SK-N-MC (cell line): ENCODE data around the gene BBS1.
"Not testable (repeated sequence)": the region's sequence is repeated elsewhere in the genome, so short reads cannot be mapped to it uniquely, and the experiment has no call there.

Source experiments
- DNase-seq: peaks from one replicate; pipeline ENCODE4 v3.0.0-alpha.2; 2011; ENCODE audit warnings: low read depth, low spot score
- H3K27ac ChIP-seq: fragments of 200-600 bp; sonication (generic); 2 replicates; pipeline ENCODE4 v1.5.1; 2016; ENCODE audit warnings: mixed run types
- H3K36me3 ChIP-seq: fragments of 200-600 bp; sonication (generic); 2 replicates; pipeline ENCODE4 v1.6.1; 2017; ENCODE audit warnings: antibody characterized with exemption, low read length, mixed read lengths; ENCODE audit not compliant: insufficient read depth
- H3K4me3 ChIP-seq: fragments of 200-600 bp; sonication (generic); 2 replicates; pipeline ENCODE4 v1.5.1; 2016
- H3K9ac ChIP-seq: fragments of 200-600 bp; sonication (generic); 2 replicates; pipeline ENCODE4 v1.8.0; 2017; ENCODE audit warnings: mixed run types, mixed read lengths; ENCODE audit not compliant: insufficient read length
- H3K9me3 ChIP-seq: fragments of 200-600 bp; sonication (generic); 2 replicates; pipeline ENCODE4 v1.6.1; 2017; ENCODE audit warnings: low read depth, mild to moderate bottlenecking, antibody characterized with exemption, low read length, moderate library complexity, mixed read lengths
- EZH2 ChIP-seq: fragments of 200-600 bp; sonication (generic); IDR thresholded peaks from one replicate; pipeline ENCODE4 v1.6.1; 2017; ENCODE audit warnings: antibody characterized with exemption
- FOXP2 ChIP-seq: optimal IDR thresholded peaks from 2 replicates; pipeline ENCODE3; 2011; ENCODE audit warnings: mild to moderate bottlenecking, moderate library complexity; ENCODE audit not compliant: insufficient read depth; ENCODE audit errors: extremely low read length, control extremely low read depth
- POLR2AphosphoS5 ChIP-seq: IDR thresholded peaks from 2 replicates; pipeline ENCODE4 v1.6.1; 2012; ENCODE audit warnings: mild to moderate bottlenecking, low read depth, low read length, borderline replicate concordance

Gene BBS1

GRCh38 chr11:66510271-66510989 lies at the start of gene BBS1:
Gene BBS1, plus strand, starts transcription at chr11:66510635. Its CDS starts 25 bp downstream, at chr11:66510660.
- no peaks in the 10 kb centered on the region for H3K9me3 ChIP-seq
- no peak for DNase-seq
- TF ChIP-seq POLR2AphosphoS5 (peak; percentile 86), FOXP2 (peak; percentile 65), EZH2 (no peak)
- peak within 1 kb of the TSS; percentile 62; the same call in 1 of the 2 replicates for H3K27ac ChIP-seq
- H3K9ac ChIP-seq: peak within 1 kb of the TSS; percentile 63
- peak within 1 kb of the TSS; percentile 81 for H3K4me3 ChIP-seq
- H3K36me3 ChIP-seq: peaks cover 4% of the 10 kb centered on the region; the same call in 1 of the 2 replicates

- H3K9ac ChIP-seq: no peak overlapping the region
- no peak overlapping the region for H3K27ac ChIP-seq
- DNase-seq: no peak
- no peaks in the 10 kb centered on the region for H3K9me3 ChIP-seq
- H3K36me3 ChIP-seq: no peaks in the 10 kb centered on the region
- no peak for TF ChIP-seq EZH2
- no peak for TF ChIP-seq POLR2AphosphoS5
- no peak for TF ChIP-seq FOXP2
- H3K4me3 ChIP-seq: no peak overlapping the region
Measured at GRCh38 chr11:66462010-66462409, 48.4 kb upstream of the BBS1 start.

DNA sequence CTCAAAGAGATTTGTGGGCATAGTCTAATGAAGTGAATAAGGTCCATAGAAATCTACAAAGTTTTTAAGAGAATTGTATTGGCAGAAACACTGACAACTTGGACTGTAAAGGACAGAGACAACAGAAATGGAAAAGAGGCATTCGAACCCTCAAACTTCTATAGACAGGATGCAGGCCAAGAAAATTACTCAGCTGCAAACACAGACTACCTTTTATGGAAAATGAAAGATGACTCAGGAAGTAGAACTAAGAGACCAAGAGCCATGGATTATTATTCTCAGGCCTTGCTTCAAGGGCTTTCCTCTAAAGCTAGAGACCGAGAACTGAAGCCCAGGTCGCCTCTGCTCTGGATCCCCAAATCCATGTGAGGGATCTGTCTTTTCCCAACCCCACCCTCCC lies 47.5 kb upstream of the BBS1 start:
- no peak for DNase-seq
- Histone ChIP-seq H3K9me3 (no peaks in the 10 kb centered on the region), H3K36me3 (no peaks in the 10 kb centered on the region), H3K27ac (no peak overlapping the region), H3K4me3 (no peak overlapping the region), H3K9ac (no peak overlapping the region)
- TF ChIP-seq EZH2: no peak
- no peak for TF ChIP-seq FOXP2
- TF ChIP-seq POLR2AphosphoS5: no peak

DNA sequence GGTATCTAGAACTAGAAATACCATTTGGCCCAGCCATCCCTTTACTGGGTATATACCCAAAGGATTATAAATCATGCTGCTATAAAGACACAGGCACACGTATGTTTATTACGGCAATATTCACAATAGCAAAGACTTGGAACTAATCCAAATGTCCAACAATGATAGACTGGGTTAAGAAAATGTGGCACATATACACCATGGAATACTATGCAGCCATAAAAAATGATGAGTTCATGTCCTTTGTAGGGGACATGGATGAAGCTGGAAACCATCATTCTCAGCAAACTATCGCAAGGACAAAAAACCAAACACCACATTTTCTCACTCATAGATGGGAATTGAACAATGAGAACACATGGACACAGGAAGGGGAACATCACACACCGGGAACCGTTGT lies 46.3 kb upstream of the BBS1 start:
- not testable (repeated sequence) for H3K36me3 ChIP-seq, H3K27ac ChIP-seq, H3K4me3 ChIP-seq, H3K9ac ChIP-seq, DNase-seq, H3K9me3 ChIP-seq

DNA sequence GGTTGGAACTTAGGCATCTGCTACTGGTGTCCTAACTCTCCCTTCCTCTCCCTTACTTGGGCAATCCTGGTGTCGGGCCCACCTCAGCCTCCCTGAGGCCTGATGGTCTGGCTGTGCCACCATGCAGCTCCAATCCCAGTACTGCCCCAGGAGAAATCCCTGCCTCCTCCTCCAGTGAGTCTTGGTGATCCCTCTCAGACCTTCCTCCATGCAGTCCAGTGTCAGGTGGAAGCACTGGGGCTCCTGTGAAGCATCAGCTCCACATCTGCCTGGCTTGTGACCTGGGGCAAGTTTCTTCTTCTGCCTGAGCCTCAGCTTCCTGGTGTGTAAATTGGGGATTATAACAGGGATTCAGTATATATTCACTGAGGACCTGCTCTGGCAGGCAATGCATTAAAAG lies 45.5 kb upstream of the BBS1 start:
- TF ChIP-seq POLR2AphosphoS5: no peak
- no peak for TF ChIP-seq EZH2
- no peak for TF ChIP-seq FOXP2
- H3K36me3 ChIP-seq: no peaks in the 10 kb centered on the region
- no peak overlapping the region for H3K9ac ChIP-seq
- no peak for DNase-seq
- no peak overlapping the region for H3K4me3 ChIP-seq
- no peak overlapping the region for H3K27ac ChIP-seq
- no peaks in the 10 kb centered on the region for H3K9me3 ChIP-seq

GRCh38 chr11:66465373-66466224 lies 44.8 kb upstream of the BBS1 start:
- H3K9me3 ChIP-seq: no peaks in the 10 kb centered on the region
- no peak for DNase-seq
- TF ChIP-seq FOXP2: no peak
- no peak for TF ChIP-seq EZH2
- TF ChIP-seq POLR2AphosphoS5: no peak
- H3K27ac ChIP-seq: no peak overlapping the region
- no peak overlapping the region for H3K9ac ChIP-seq
- peak overlapping the region; percentile 88 for H3K4me3 ChIP-seq
- no peaks in the 10 kb centered on the region for H3K36me3 ChIP-seq

DNA sequence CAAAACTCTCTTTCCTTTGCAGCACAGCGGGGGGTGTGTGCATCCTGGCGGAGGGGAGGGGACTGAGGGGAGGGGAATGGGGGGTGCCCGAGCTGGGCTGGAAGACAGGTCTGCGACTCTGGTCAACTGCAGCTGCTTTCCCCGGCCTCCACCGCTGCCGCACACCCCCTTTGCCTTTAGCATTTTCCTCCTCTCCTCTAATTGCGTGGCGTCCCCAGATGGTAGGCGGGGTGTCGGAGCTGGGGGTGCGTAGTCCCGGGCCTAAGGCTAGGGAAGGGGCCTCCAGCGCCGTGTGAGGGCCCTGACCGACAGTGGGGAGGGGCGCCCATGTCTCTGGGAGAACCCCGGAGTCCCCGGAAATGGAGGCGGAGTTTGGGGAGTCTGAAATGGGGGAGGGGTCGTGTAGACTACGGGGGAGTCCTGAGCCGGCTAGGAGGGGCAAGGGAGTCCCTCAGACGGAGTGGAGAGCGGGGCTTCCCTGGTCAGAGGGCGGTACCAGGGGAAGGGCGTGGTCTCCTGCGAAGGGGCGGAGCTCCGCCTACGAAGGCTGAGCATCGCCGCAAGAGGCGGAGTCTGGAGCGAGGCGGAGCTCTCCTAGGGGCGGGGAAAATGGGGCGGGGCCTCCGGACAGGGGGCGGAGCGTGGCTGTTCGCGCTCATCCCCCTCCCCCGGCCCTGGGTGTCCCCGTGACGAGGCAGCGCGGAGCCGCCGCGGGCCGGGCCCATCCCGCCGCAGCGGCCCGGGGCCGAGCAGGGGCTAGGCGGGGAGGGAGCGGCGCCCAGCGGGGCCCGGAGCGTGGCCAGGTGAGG lies 44.0 kb upstream of the BBS1 start, which contains the start of gene PELI3:
Gene PELI3 (plus strand): TSS at position 681 of the 809 bp plus-strand sequence. CDS start 1,224 bp downstream, outside the sequence.
- Histone ChIP-seq H3K4me3 (peak within 1 kb of the TSS; percentile 88), H3K9ac (peak within 1 kb of the TSS; percentile 78), H3K36me3 (no peaks in the 10 kb centered on the region), H3K27ac (peak within 1 kb of the TSS; percentile 71; the same call in 1 of the 2 replicates), H3K9me3 (no peaks in the 10 kb centered on the region)
- peak; percentile 37 for DNase-seq
- TF ChIP-seq POLR2AphosphoS5: peak; percentile 62
- TF ChIP-seq FOXP2: no peak
